Stimulated activated naive CD8-positive, alpha-beta T cell treated with anti-CD3 and anti-CD28 coated beads, Interleukin-15, amount 100 ng/mL, for 72 hours (primary cell): Measurements from ENCODE around the gene DLX4.
A peak's percentile ranks its signal among the peaks of the same experiment; 100 is the strongest.

ENCODE experiments used
- ATAC-seq: fragments of 150-1000 bp; cut with Tn5 transposase; 2 replicates; pipeline ENCODE4 v1.10.0; 2021; ENCODE audit warnings: mild to moderate bottlenecking, moderate library complexity
- DNase-seq, 2 donors: peaks; one replicate each; pipeline ENCODE4 v3.0.0; 2021 to 2022
- H3K27ac Mint-ChIP-seq, 2 donors: one replicate each; pipeline ENCODE4 v1.8.0; 2022; ENCODE audit warnings: mild to moderate bottlenecking in 2 of 2, mixed read lengths in 2 of 2, moderate library complexity in 2 of 2
- H3K27me3 Mint-ChIP-seq: one replicate; pipeline ENCODE4 v1.8.0; 2022; ENCODE audit warnings: mixed read lengths
- H3K4me1 Mint-ChIP-seq: one replicate; pipeline ENCODE4 v1.8.0; 2022; ENCODE audit warnings: mild to moderate bottlenecking, mixed read lengths
- H3K4me3 Mint-ChIP-seq, 2 donors: one replicate each; pipeline ENCODE4 v1.8.0; 2022; ENCODE audit warnings: mild to moderate bottlenecking in 2 of 2, mixed read lengths in 2 of 2, moderate library complexity in 1 of 2
- H3K9me3 Mint-ChIP-seq, 2 donors: one replicate each; pipeline ENCODE4 v1.8.0; 2022; ENCODE audit warnings: mixed read lengths in 2 of 2

DLX4 gene

GRCh38 chr17:49936386-49936785 is 32.6 kb upstream of the DLX4 start:
- Mint-ChIP-seq H3K9me3 (no peaks in the 10 kb centered on the region), H3K27ac (no peak overlapping the region), H3K27me3 (peaks cover 76% of the 10 kb centered on the region)

GRCh38 chr17:49939318-49939717 is 29.7 kb upstream of the DLX4 start:
- H3K27ac Mint-ChIP-seq = no peak overlapping the region
- ATAC-seq (no peak), DNase-seq (no peak)
- no peaks in the 10 kb centered on the region for H3K9me3 Mint-ChIP-seq
- peaks cover 73% of the 10 kb centered on the region for H3K27me3 Mint-ChIP-seq
- no peaks in the 10 kb centered on the region for H3K4me1 Mint-ChIP-seq
- H3K4me3 Mint-ChIP-seq = no peak overlapping the region

More at GRCh38 chr17:49936386-49936785, 32.6 kb upstream of the DLX4 start:
- H3K4me3 Mint-ChIP-seq = no peak overlapping the region
- H3K4me1 Mint-ChIP-seq = no peaks in the 10 kb centered on the region
- ATAC-seq (no peak), DNase-seq (no peak)

DNA sequence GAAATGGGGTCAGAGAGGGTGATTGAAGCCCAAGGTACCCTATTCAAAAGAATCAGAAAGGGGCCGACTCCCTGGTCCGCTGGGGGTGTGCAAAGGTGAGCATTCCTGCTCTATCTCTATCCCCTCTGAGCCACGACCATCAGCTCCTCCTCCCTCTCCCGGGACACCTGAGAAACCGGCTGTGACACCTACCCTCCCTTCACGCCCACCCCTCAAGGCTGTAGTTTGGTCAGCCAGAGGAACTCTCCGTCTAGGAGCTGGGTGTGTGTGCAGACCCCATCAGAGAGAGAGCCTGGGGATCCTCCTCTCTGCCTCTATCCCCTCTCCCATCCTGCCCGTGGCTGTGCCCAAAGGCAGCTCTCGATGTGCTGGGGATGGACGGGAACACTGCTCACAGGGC is 27.6 kb upstream of the DLX4 start:
- H3K27me3 Mint-ChIP-seq = peaks cover 69% of the 10 kb centered on the region
- no peak overlapping the region for H3K4me3 Mint-ChIP-seq
- H3K9me3 Mint-ChIP-seq = no peaks in the 10 kb centered on the region
- DNase-seq = no peak
- ATAC-seq = peak; percentile 37
- H3K27ac Mint-ChIP-seq = no peak overlapping the region
- H3K4me1 Mint-ChIP-seq = no peaks in the 10 kb centered on the region

DNA sequence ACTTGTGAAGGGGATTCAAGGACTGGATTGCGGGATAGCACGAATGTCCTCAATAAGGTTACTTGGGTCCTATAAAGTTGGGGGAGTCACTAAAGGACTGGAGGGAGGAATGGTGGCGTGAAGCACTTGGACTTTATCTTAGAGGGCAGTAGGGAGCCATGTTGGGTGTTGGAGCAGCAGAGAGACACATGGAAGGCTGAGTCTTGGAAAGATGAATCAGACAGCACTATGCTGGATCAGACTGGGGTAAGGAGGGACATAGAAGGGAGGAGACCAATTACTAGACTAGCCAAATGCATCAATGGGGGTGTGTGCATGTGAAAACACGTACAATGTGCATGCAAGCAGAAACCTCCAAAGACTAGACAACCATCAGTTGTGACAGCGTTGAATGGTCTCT is 26.0 kb upstream of the DLX4 start:
- H3K4me1 Mint-ChIP-seq = no peaks in the 10 kb centered on the region
- H3K9me3 Mint-ChIP-seq = no peaks in the 10 kb centered on the region
- H3K27ac Mint-ChIP-seq = no peak overlapping the region
- no peak for DNase-seq
- ATAC-seq = no peak
- peaks cover 72% of the 10 kb centered on the region for H3K27me3 Mint-ChIP-seq
- no peak overlapping the region for H3K4me3 Mint-ChIP-seq

- no peak overlapping the region for H3K4me3 Mint-ChIP-seq
- H3K4me1 Mint-ChIP-seq = no peaks in the 10 kb centered on the region
- no peak for ATAC-seq
- peaks cover 63% of the 10 kb centered on the region for H3K27me3 Mint-ChIP-seq
- no peak for DNase-seq
- H3K9me3 Mint-ChIP-seq = no peaks in the 10 kb centered on the region
- no peak overlapping the region for H3K27ac Mint-ChIP-seq
Observed at GRCh38 chr17:49944273-49944870, 24.6 kb upstream of the DLX4 start.

GRCh38 chr17:49946208-49946607 is 22.8 kb upstream of the DLX4 start:
- Mint-ChIP-seq H3K27me3 (peaks cover 62% of the 10 kb centered on the region), H3K4me3 (no peak overlapping the region), H3K9me3 (no peaks in the 10 kb centered on the region)

DNA sequence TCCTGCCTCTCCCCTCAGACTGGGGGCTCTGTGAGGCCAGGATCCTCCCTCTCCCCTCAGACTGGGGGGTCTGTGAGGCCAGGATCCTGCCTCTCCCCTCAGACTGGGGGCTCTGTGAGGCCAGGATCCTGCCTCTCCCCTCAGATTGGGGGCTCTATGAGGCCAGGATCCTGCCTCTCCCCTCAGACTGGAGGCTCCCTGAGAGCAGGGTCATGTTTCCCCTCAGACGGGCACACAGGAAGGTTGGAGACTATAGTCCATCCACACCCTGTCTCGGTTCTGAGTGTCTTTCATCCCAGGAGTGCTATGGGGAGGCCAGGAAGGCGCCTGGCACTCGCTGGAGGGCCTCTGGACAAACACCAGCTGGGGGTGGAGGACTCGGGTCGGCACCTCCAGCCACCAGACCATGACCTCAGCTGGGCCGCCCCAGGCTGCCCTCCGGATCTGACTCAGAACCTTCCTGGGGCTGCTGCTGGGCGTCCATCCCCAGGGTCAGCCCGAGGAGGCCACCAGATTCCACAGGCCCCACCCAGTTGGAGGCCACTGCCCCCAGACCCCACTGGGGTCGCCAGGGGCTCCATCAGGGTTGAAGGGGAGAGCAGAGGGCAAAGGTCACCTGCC is 21.9 kb upstream of the DLX4 start:
- H3K27ac Mint-ChIP-seq = peak overlapping the region in 1 of 2 donors; percentile 59
- H3K27me3 Mint-ChIP-seq = peaks cover 65% of the 10 kb centered on the region
- no peak for ATAC-seq
- H3K9me3 Mint-ChIP-seq = no peaks in the 10 kb centered on the region
- H3K4me3 Mint-ChIP-seq = no peak overlapping the region
- no peaks in the 10 kb centered on the region for H3K4me1 Mint-ChIP-seq
- no peak for DNase-seq

More at GRCh38 chr17:49946208-49946607, 22.8 kb upstream of the DLX4 start:
- Mint-ChIP-seq H3K4me1 (no peaks in the 10 kb centered on the region), H3K27ac (no peak overlapping the region)
- ATAC-seq (no peak), DNase-seq (no peak)

DNA sequence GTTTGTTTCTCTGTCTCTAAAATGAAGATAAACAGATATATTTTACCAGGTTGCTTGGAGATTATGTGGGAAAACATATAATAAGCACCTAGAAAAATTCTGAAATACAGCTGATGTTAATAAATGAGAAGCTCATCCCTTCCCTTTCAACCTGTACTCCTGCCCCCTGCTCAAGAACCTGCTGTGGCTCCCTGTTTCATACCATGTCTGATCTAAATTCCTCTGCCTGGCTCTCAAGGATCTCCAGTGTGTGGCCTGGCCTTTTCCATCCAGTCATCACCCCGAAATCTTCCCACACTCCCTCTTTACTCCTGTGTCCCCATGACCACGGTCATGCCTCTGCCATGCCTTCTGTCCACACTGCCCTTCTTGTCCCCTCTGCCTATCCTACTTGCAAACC is 19.4 kb upstream of the DLX4 start:
- peaks cover 70% of the 10 kb centered on the region for H3K27me3 Mint-ChIP-seq
- ATAC-seq (no peak), DNase-seq (no peak)
- no peaks in the 10 kb centered on the region for H3K9me3 Mint-ChIP-seq
- H3K27ac Mint-ChIP-seq = peak overlapping the region in 1 of 2 donors; percentile 72
- H3K4me3 Mint-ChIP-seq = no peak overlapping the region
- no peaks in the 10 kb centered on the region for H3K4me1 Mint-ChIP-seq

- Mint-ChIP-seq H3K27me3 (peaks cover 55% of the 10 kb centered on the region), H3K4me1 (no peaks in the 10 kb centered on the region), H3K27ac (no peak overlapping the region), H3K9me3 (no peaks in the 10 kb centered on the region), H3K4me3 (no peak overlapping the region)
- ATAC-seq (no peak), DNase-seq (no peak)
Observed at GRCh38 chr17:49951362-49952082, 17.5 kb upstream of the DLX4 start.

DNA sequence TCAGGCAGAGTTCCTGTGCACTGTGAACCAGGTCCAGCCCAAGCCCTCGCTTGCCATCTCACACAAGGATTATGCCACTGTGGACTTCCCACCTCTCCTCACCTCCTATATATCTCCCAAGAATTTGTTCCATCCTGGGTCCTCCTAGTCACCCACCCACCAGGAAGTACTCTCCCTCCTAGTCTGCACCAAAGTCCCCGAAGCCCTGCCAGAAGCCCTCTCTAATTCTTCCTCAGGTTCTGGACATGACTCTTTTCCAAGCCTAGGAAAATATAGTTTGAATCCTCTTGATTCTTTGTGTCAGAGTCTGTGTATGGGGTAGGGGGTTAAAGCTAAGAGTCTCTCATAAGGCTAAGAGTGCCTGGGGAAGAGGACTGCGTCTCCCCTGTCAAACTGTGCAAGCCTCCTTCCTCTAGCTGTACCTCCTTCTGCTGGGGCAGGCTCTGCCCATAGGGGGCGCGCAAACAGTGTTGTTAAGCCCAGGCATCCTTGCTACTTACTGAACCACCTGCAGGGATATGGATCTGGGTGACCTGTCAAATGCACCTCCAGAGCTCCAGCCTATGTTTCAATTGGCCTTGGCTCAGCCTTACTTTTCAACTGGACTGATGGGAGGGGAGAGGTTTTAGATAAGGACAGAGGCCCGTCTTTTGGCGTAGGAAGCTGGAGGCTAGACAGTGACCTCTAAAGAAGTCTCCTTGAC is 16.6 kb upstream of the DLX4 start:
- no peak overlapping the region for H3K4me3 Mint-ChIP-seq
- ATAC-seq (peak; percentile 96), DNase-seq (peak; percentile 75 to 81)
- H3K27ac Mint-ChIP-seq = no peak overlapping the region
- H3K9me3 Mint-ChIP-seq = no peaks in the 10 kb centered on the region
- no peaks in the 10 kb centered on the region for H3K4me1 Mint-ChIP-seq
- H3K27me3 Mint-ChIP-seq = peaks cover 50% of the 10 kb centered on the region

- no peak for DNase-seq
- no peaks in the 10 kb centered on the region for H3K4me1 Mint-ChIP-seq
- H3K9me3 Mint-ChIP-seq = no peaks in the 10 kb centered on the region
- H3K4me3 Mint-ChIP-seq = no peak overlapping the region
- no peak overlapping the region for H3K27ac Mint-ChIP-seq
- peaks cover 50% of the 10 kb centered on the region for H3K27me3 Mint-ChIP-seq
- ATAC-seq = no peak
Observed at GRCh38 chr17:49952912-49953497, 16.0 kb upstream of the DLX4 start.

- H3K4me1 Mint-ChIP-seq = no peaks in the 10 kb centered on the region
- no peak overlapping the region for H3K4me3 Mint-ChIP-seq
- H3K27me3 Mint-ChIP-seq = peaks cover 50% of the 10 kb centered on the region
- DNase-seq (no peak), ATAC-seq (no peak)
- H3K9me3 Mint-ChIP-seq = no peaks in the 10 kb centered on the region
- H3K27ac Mint-ChIP-seq = no peak overlapping the region
Observed at GRCh38 chr17:49955157-49955556, 13.8 kb upstream of the DLX4 start.

DNA sequence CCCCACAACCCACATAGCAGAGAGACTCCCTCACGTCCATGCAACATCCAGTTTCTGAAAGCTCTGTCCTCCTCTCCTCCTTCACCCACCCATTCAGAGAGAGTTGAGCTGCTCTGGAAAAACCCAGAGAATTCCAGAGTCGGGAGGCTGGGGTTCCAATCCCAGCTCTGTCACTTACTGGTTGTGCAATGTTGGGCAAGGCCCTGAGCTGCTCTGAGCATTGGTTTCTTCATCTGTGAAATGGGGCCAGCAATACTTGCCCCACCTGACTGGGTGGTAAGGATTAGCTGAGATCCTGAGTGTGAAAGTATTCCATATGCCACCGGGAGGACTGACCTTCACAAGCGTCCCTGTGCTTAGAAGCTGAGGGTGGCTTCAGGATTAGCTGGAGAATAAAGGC is 12.2 kb upstream of the DLX4 start:
- Mint-ChIP-seq H3K4me3 (no peak overlapping the region), H3K27ac (no peak overlapping the region), H3K9me3 (no peaks in the 10 kb centered on the region), H3K4me1 (no peaks in the 10 kb centered on the region), H3K27me3 (peaks cover 46% of the 10 kb centered on the region)
- ATAC-seq = no peak
- DNase-seq = no peak

DNA sequence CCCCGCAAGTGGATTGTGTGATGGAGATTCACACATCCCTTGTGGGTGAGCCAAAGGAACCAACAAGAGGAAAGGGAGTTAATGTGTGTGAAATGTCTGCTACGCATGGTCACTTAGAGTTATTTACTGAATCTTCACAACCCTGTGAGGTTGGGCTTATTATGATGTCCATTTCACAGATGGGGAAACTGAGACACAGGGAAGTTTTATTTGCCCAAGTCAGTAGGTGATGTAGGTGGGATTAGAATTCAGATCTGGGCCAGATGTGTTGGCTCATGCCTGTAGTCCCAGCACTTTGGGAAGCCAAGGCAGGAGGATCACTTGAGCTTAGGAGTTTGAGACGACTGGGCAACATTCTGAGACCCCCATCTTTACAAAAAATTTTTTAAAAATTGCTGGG is 11.6 kb upstream of the DLX4 start:
- Mint-ChIP-seq H3K9me3 (no peaks in the 10 kb centered on the region), H3K4me3 (no peak overlapping the region), H3K27me3 (peaks cover 46% of the 10 kb centered on the region), H3K4me1 (no peaks in the 10 kb centered on the region), H3K27ac (no peak overlapping the region)
- no peak for ATAC-seq
- DNase-seq = no peak

GRCh38 chr17:49958723-49959122 is 10.3 kb upstream of the DLX4 start:
- DNase-seq (no peak), ATAC-seq (no peak)
- Mint-ChIP-seq H3K27ac (no peak overlapping the region), H3K4me3 (no peak overlapping the region), H3K9me3 (no peaks in the 10 kb centered on the region), H3K4me1 (peaks cover 13% of the 10 kb centered on the region), H3K27me3 (peaks cover 46% of the 10 kb centered on the region)
